Measurements from ENCODE around the gene SMAD3. TPM values are rescaled to one million over a fixed set of nuclear protein-coding genes. Genes with fewer than 3 reads are reported as not detected.

SMAD3 gene
- total and polyA plus RNA-seq, 5 donors = 9.9 to 40.5 (median 29.2) TPM

GRCh38 chr15:67049351-67050044, 15.9 kb upstream of the SMAD3 start:
- DNase-seq (no peak), ATAC-seq (peak; percentile 4 to 41)
- Histone ChIP-seq H3K9me3 (ENCODE audit: control insufficient read depth, low read length) (no peaks in the 10 kb centered on the region), H3K27me3 (ENCODE audit: control insufficient read depth, insufficient read depth) (no peaks in the 10 kb centered on the region), H3K27ac (ENCODE audit: low read length) (peak overlapping the region; percentile 81), H3K4me1 (ENCODE audit: control insufficient read depth, insufficient read depth, low read length) (peaks cover 15% of the 10 kb centered on the region), H3K4me3 (ENCODE audit: low read length) (no peak overlapping the region)
- intact Hi-C loops (cut with DNase I) = no loop called here
- 71% methylated on average over 6 of the region's 6 CpGs for WGBS

GRCh38 chr15:67050062-67050461, 15.3 kb upstream of the SMAD3 start:
- H3K27me3 ChIP-seq (ENCODE audit: control insufficient read depth, insufficient read depth) = no peaks in the 10 kb centered on the region
- peaks cover 15% of the 10 kb centered on the region for H3K4me1 ChIP-seq (ENCODE audit: control insufficient read depth, insufficient read depth, low read length)
- WGBS = 54% methylated on average over 3 of the region's 3 CpGs
- H3K9me3 ChIP-seq (ENCODE audit: control insufficient read depth, low read length) = no peaks in the 10 kb centered on the region
- DNase-seq (no peak), ATAC-seq (peak; percentile 25 to 53)
- intact Hi-C loops (cut with DNase I) = no loop called here
- H3K27ac ChIP-seq (ENCODE audit: low read length) = peak overlapping the region; percentile 81
- H3K4me3 ChIP-seq (ENCODE audit: low read length) = no peak overlapping the region

GRCh38 chr15:67050522-67051087, 14.8 kb upstream of the SMAD3 start:
- Histone ChIP-seq H3K9me3 (ENCODE audit: control insufficient read depth, low read length) (no peaks in the 10 kb centered on the region), H3K4me3 (ENCODE audit: low read length) (no peak overlapping the region), H3K27me3 (ENCODE audit: control insufficient read depth, insufficient read depth) (no peaks in the 10 kb centered on the region), H3K27ac (ENCODE audit: low read length) (peak overlapping the region; percentile 68), H3K4me1 (ENCODE audit: control insufficient read depth, insufficient read depth, low read length) (peaks cover 15% of the 10 kb centered on the region)
- 48% methylated on average over 4 of the region's 5 CpGs for WGBS
- DNase-seq (no peak), ATAC-seq (no peak)
- intact Hi-C loops (cut with DNase I) = no loop called here

GRCh38 chr15:67051088-67052045, 14.0 kb upstream of the SMAD3 start:
- ATAC-seq = peak; percentile 47 to 66
- H3K27me3 ChIP-seq (ENCODE audit: control insufficient read depth, insufficient read depth) = no peaks in the 10 kb centered on the region
- no peaks in the 10 kb centered on the region for H3K9me3 ChIP-seq (ENCODE audit: control insufficient read depth, low read length)
- H3K27ac ChIP-seq (ENCODE audit: low read length) = peak overlapping the region; percentile 72
- peak; percentile 50 to 84 (median 55) for DNase-seq
- intact Hi-C loops (cut with DNase I) = no loop called here
- H3K4me3 ChIP-seq (ENCODE audit: low read length) = no peak overlapping the region
- H3K4me1 ChIP-seq (ENCODE audit: control insufficient read depth, insufficient read depth, low read length) = peaks cover 15% of the 10 kb centered on the region
- 75% methylated on average over 6 of the region's 6 CpGs for WGBS

GRCh38 chr15:67054676-67055075, 10.7 kb upstream of the SMAD3 start:
- 93% methylated on average over 5 of the region's 5 CpGs for WGBS
- intact Hi-C loops (cut with DNase I) = no loop called here
- DNase-seq (no peak), ATAC-seq (no peak)
- H3K27me3 ChIP-seq (ENCODE audit: control insufficient read depth, insufficient read depth) = no peaks in the 10 kb centered on the region
- no peak overlapping the region for H3K27ac ChIP-seq (ENCODE audit: low read length)
- H3K9me3 ChIP-seq (ENCODE audit: control insufficient read depth, low read length) = no peaks in the 10 kb centered on the region
- peaks cover 7% of the 10 kb centered on the region for H3K4me1 ChIP-seq (ENCODE audit: control insufficient read depth, insufficient read depth, low read length)
- H3K4me3 ChIP-seq (ENCODE audit: low read length) = no peak overlapping the region

- WGBS = 44% methylated on average over 6 of the region's 6 CpGs
- peak; percentile 59 to 86 (median 79) for DNase-seq
- H3K4me1 ChIP-seq (ENCODE audit: control insufficient read depth, insufficient read depth, low read length) = no peaks in the 10 kb centered on the region
- ATAC-seq = peak; percentile 66 to 83
- H3K4me3 ChIP-seq (ENCODE audit: low read length) = no peak overlapping the region
- intact Hi-C loops (cut with DNase I) = no loop called here
- no peak overlapping the region for H3K27ac ChIP-seq (ENCODE audit: low read length)
- no peaks in the 10 kb centered on the region for H3K27me3 ChIP-seq (ENCODE audit: control insufficient read depth, insufficient read depth)
- H3K9me3 ChIP-seq (ENCODE audit: control insufficient read depth, low read length) = no peaks in the 10 kb centered on the region
These were observed 6.3 kb upstream of the SMAD3 start for GRCh38 chr15:67059127-67059553.

GRCh38 chr15:67061811-67062368, 3.5 kb upstream of the SMAD3 start:
- Histone ChIP-seq H3K9me3 (ENCODE audit: control insufficient read depth, low read length) (no peaks in the 10 kb centered on the region), H3K4me3 (ENCODE audit: low read length) (no peak overlapping the region), H3K27ac (ENCODE audit: low read length) (no peak overlapping the region), H3K27me3 (ENCODE audit: control insufficient read depth, insufficient read depth) (no peaks in the 10 kb centered on the region), H3K4me1 (ENCODE audit: control insufficient read depth, insufficient read depth, low read length) (no peaks in the 10 kb centered on the region)
- DNase-seq (no peak), ATAC-seq (no peak)
- WGBS = 43% methylated on average over 3 of the region's 3 CpGs
- intact Hi-C loops (cut with DNase I) = loop anchor here in 2 of 4 donors (10.0 kb wide), 3 partner anchors 63 to 117 kb away; no protein-coding TSS in a partner anchor

GRCh38 chr15:67062369-67062985, 2.9 kb upstream of the SMAD3 start:
- no peaks in the 10 kb centered on the region for H3K9me3 ChIP-seq (ENCODE audit: control insufficient read depth, low read length)
- H3K27ac ChIP-seq (ENCODE audit: low read length) = no peak overlapping the region
- intact Hi-C loops (cut with DNase I) = loop anchor here in 2 of 4 donors (10.0 kb wide), 3 partner anchors 62 to 118 kb away; no protein-coding TSS in a partner anchor
- H3K4me1 ChIP-seq (ENCODE audit: control insufficient read depth, insufficient read depth, low read length) = peaks cover 2% of the 10 kb centered on the region
- no peaks in the 10 kb centered on the region for H3K27me3 ChIP-seq (ENCODE audit: control insufficient read depth, insufficient read depth)
- H3K4me3 ChIP-seq (ENCODE audit: low read length) = no peak overlapping the region
- WGBS = 84% methylated on average over 3 of the region's 3 CpGs
- DNase-seq (no peak), ATAC-seq (no peak)

- peak overlapping the region; percentile 3 for H3K27ac ChIP-seq (ENCODE audit: low read length)
- peaks cover 11% of the 10 kb centered on the region for H3K4me1 ChIP-seq (ENCODE audit: control insufficient read depth, insufficient read depth, low read length)
- no peaks in the 10 kb centered on the region for H3K27me3 ChIP-seq (ENCODE audit: control insufficient read depth, insufficient read depth)
- WGBS = 69% methylated on average over 33 of the region's 33 CpGs
- intact Hi-C loops (cut with DNase I) = loop anchor here in 2 of 4 donors (10.0 kb wide), 3 partner anchors 61 to 119 kb away; no protein-coding TSS in a partner anchor
- H3K4me3 ChIP-seq (ENCODE audit: low read length) = no peak overlapping the region
- H3K9me3 ChIP-seq (ENCODE audit: control insufficient read depth, low read length) = no peaks in the 10 kb centered on the region
- peak; percentile 41 to 76 (median 73) for DNase-seq
- ATAC-seq = peak; percentile 7 to 25
These were observed 1.5 kb upstream of the SMAD3 start for GRCh38 chr15:67063689-67064606.

Measured in right cardiac atrium (tissue), 5 donors.